Stimulated activated naive CD4-positive, alpha-beta T cell (primary cell): ENCODE results near the gene TFEB.

Source experiments
- DNase-seq, 6 experiments: peaks; one replicate each; lab custom pipeline; 2025; lab: John Stamatoyannopoulos, UW

Gene TFEB

DNA sequence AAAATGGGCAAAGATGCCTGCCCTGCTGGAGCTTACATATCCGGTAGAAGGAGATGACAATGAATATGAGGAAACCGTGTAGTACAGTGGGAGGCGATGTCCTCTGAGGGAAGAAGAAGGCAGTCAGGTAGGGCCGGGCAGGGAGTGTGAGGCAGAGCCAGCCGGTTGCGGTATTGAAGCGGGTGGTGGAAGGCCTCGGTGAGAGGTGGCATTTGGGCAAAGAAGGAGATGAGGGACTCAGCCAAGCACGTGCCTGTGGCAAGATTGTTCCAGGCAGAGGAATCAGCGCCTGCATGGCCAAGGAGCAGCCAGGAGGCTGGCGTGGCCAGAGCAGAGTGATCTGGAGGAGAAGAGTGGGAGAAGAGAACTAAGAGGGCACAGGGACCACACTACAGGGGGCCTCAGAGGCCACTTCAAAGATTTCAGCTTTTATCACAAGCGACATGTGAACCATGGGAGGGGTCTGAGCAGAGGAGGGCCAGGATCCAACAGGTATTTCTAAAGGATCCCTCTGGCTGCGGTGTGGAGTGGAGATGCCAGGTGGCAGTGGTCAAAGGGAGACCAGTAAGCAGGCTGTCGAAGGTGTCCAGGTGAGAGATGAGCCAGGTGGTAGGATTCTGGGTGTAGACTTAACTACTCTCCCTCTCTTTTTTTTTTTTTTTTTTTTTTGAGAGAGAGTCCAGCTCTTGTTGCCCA, 83.3 kb downstream of the TFEB start:
- no peak for DNase-seq

DNA sequence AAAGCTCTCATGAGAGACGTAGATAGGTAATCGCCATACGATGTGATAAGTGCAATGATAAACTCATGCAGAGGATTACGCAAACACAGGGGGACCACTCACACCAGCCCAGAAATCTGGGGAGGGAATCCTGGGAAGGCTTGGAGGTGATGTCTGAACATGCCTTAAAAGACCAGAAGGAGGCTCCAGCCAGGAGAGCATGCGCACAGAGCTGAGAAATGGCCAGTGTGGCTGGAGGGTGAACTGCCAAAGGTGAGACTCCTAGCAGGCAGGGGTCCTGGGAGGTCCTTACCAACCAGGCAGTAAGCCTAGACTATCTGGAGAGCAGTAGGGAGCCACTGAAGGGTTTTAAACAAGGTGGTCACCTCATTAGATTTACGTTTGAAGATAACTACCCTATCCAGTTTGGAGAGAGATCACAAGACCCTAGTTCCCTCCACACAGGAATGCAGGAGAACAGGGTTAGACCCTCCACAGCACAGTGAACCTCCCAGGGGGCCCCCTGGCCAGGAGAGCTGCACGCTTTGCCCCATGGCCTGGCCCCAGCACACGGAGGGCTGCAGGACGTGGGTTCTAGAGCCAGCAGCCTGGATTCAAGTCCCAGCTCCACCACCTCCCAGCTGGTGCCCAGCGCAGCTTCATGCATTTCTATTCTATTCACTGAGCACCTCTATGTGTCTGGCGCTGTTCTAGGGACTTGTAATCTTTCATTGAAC, 84.0 kb downstream of the TFEB start:
- DNase-seq = no peak

DNA sequence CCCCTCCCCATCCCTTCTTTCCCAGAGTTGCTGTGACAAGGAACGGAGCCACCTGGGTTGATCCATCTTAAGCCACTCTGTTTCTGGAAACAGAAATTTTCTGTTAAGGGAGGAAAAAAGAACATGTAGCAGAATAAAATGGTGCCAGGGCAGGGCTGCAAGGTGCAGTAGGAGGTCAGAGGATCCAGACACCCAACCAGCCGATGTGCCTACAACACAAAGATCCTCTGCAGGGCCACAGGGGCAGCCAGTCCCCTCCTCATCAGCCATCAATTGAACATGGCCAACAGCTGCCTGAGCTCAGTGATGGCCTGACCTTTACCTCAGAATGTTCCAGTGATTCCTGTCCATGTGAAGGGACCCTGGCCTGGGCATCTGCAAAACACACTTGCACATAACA, 85.3 kb downstream of the TFEB start:
- DNase-seq = no peak

DNA sequence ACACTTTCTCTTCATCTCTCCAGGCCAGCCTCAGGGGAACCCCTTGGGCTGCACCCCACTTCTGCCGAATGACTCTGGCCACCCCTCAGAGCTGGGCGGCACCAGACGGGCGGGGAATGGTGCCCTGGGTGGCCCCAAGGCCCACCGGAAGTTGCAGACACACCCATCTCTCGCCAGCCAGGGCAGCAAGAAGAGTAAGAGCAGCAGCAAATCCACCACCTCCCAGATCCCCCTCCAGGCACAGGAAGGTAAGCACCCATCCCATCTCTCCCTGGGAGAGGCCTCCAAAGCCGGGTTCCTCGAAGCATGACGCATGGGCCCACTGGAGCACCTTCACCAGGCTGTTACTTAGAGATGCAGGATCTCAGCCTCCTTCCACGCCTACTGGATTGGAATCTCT, 85.8 kb downstream of the TFEB start:
- DNase-seq = no peak

DNA sequence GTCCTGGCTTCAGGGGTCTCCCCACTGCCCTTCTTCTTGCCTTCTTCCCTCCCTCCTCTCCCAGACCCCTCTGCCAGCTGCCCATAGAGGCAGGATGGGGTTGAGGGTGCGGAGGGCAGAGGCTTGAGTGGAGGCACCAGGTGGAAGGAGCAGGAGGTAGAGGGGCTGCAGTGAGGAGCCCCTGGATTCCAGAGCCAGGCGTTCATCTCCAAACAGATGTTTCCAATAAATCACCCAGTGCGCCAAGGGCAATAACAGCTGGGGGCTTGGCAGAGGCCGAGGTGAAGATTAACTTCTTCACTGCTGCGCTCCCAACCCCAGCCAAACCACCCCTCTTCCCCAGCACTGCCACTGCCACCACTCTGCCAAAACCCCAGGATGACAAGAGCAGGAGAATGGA, 86.5 kb downstream of the TFEB start:
- no peak for DNase-seq

DNA sequence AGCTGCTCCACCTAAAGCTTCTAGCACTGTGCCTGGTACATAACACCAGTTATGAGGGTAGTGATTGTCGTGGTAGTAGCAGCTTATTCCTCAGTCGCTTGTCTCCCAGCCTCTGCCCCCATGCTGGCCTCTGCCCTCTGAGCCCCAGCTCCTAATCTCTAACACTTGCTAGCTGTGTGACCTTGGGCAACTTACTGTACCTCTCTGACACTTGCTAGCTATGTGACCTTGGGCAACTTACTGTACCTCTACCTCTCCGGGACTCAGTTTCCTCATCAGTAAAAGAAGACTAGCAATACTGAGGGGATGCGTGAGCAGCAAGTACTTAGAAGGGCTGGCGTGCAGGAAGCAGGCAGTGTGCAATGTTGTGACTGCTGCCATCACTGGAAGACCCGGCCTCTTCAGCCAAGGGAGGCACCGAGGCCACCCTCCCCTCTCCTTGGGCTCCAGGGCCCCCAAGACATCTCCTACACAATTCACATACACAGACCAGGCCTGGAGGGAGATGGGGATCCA, 87.3 kb downstream of the TFEB start:
- no peak for DNase-seq

DNA sequence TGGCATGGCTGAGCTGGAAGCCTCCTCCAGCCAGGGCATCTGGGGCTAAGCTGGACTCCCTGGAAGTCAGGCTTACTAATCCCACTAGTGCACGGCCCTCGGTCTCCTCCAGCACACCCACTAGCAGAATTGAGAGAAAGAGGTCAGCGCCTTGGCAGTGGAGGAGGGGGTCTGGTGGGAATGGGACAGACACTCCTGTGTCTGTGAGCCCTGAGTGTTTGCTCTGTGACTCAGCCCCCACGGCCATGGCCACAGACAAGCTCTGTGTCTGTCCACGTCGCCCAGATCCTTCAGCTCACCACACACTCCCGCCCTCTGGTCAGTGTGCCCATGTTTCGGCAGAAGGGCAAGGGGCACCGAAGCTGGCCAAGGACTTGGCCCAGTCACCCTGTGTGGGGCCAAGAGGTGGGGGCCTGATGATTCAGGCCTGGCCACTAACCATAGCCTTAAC, 88.3 kb downstream of the TFEB start:
- no peak for DNase-seq

DNA sequence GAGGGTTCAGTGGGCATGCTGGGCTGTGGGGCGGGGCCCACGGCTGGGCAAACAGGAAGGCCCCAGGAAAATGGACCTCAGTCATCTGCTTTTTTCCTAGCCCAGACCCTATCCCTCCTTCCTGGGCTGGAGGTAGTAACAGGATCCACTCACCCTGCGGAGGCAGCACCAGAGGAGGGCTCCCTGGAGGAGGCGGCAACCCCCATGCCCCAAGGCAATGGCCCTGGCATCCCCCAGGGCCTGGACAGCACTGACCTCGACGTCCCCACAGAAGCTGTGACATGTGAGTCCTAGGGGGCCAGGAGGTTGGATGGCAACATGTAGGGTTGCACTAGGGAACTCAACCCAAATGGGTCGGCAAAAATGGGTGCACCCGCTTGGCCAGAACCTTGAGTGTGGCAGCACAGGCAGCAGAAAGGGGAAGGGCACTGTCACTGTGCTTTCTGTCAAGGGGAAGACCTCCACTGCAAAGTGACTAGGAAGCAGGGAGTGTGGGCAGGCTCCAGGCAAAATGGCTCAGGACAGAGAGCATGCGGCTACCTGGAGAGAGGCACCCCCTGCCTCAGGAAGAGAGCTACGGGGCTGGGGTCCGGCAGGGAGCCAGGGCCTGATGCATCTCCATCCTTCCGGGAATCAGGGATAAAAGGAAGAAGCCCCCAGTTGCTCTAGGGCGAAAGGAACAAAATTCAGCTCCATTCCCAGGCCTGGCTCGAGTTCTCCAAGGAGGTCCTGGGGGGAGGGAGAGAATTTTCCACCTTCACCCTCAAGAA, 89.2 kb downstream of the TFEB start:
- DNase-seq = no peak

DNA sequence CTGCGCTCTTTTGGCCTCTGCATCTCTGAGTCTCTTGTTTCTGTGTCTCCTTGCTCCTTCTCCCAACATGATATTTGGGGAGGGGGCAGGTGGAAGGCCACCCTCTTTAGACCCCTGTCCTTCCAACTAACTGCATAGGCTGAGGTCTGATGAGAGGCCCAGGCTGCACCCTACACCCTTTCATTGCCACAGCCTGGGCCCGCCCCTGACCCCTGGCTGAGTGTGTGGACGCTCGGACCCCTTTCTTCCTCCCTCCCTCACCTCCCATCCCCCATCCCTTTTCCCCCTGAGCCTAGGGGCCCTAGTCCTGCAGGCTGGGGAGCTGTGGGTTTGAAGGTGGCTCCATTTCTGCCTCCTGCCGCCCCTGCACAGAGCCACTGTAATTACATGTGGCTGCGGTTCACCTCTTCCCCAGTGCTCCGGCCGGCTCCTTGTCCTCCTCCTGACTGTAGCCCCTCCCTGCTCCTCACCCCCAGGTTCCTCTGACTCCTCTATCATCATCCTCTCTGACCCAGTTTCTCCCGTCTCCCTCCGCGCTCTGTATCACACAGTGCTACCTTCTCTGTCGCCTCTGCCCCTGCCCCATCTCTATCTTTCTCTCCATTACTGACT, 90.3 kb downstream of the TFEB start:
- no peak for DNase-seq

DNA sequence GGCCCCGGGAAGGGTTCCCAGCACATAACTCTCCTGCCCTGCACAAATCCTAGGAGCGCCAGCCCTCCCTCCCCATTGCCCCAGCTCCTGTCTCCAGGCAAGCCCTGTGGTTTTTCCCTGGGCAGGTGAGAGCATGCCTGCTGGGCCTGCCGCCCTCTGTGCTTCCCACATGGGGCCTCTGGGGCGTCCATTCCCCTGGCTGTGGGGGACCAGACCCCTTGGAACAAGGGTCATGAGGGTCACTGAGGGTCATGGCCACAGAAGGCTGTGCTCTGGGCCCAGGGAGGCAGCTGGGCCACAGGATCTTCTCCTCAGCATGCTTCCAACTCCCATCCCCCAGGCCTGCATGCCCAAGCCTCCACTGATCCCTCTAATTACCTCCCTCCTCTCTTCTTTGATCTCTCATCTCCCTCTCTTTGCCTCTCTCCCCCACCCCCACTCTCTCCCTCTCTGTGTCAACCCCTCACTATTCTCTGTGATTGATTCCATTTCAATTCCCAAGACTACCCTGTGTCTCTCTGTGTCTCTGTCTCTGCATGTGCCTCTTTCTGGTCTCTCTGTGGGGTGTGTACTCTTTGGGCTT, 91.0 kb downstream of the TFEB start:
- DNase-seq = no peak

DNA sequence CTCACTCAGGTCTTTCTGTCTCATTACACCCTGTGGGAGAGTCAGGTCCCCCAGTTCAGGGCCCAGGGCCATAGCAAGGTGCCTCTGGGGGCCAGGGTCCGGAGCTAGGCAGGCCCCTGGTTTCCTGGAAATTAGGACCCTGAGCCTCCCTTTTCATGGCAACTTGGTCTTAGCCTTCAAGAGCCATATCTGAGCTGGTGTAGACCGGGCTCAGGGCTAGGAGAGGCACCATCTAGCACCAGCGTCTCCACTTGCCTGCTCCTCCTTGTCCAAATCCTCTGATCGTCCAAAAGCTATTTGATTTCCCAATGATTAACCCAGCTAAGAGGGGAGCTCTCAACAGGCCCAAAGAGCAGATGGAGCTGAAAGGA, 91.5 kb downstream of the TFEB start:
- DNase-seq = no peak

DNA sequence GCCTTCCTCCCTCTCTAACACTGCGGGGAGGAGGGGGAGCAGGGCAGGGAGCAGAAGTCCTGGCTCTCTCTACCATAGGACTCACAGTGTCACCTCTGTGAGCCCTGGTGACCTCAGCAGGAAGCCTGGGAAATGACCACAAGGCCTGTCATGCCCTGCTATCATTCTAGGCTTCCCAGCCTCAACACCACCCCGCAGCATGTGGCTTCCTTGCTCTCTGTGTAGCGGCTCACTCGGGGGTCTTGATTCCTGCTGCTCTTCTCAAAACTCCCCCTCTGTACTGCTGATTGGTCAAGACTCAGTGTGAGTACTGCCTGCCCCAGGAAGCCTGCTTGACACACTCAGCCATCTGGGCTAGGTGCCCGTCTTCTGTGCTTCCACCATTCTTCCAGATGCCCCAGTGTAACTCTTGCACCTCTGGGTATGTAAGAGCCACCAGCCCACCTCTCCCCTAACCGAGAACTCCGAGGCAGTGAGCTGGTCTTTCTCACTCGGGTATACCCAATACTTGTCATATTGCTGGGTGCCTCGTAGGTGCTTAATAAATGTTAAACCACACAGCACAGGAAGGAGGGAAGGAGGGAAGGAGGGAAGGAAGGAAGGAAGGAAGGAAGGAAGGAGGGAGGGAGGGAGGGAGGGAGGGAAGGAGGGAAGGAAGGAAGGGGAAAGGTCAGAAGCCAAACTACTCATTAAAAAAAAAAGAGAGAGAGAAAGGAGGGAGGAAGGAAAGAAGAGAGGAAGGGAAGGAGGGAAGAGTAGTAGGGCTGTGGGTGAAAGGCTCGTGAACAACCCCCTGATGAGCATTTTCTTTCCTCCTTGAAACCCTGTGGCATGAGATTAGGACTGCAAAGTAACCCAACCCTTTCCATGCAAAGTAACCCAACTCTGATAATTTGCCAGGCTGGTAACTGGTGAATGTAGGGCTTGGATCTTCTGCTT, 92.2 kb downstream of the TFEB start:
- DNase-seq = no peak

DNA sequence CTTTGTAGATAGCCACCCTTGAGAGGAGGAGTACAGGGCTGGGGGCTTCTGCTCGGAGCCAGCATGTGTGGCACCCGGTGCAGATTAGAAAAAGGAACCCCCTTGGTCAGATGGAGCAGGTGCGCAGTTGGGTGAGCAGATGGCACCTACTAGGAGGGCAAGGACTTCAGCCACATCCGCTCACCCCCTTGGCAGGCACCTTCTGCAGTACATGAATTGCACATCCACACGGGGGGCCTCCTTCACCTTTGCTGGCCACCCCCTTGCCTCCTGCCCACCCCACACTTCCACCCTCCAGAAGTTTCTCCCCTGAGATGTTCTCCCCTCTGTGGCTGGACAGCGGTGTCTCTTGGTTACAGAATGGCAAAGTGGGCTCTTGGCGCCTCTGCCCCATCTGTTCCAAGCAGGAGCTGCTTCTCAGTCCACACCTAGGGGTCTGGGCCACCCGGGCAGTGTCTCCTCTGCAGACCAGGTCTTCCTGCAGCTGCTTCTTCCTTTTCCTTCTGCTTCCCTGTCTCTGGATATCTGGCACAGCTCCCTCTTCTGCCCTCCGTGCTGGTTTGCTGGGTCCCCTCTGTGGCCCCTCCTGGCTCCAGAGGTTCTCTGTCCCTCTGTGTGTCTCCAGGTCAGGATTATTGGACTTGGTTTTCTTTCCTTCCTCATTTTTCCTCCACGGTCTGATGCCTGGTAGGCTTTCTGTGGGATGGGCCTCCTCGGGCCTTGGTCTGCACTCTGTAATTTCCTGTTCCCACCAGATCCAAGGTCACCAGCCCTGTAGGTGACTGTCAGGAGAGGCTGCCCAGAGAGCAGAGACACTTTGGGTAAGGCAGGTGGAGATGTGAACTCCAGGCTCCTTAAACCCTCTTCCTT, 93.1 kb downstream of the TFEB start:
- DNase-seq = no peak

DNA sequence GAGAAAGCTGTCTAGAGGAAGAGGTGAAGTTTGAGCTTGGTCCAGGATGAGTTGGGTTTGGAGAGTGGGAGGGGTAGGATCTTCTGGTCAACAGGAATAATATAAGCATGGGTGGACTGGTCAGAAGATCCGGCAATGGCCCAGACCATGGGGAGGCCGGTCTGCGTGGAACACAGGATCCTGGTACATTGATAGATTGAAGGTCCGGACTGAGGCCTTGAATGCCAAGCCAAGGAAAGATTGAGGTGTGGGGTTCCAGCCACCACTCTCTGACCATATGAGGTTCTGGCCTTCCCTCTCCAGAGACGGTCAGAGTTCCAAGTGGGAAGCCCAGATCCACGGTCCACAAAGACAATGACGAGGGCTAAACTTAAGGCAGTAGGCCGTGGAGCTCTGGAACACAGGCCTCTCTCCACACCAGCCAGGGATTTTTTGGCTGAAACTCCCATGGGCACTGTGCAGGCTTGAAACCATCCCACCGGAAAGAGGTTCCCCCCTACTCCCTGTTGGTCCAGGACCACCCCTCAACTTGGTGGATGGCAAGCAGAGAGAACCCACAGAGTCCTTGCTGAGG, 94.0 kb downstream of the TFEB start:
- no peak for DNase-seq

DNA sequence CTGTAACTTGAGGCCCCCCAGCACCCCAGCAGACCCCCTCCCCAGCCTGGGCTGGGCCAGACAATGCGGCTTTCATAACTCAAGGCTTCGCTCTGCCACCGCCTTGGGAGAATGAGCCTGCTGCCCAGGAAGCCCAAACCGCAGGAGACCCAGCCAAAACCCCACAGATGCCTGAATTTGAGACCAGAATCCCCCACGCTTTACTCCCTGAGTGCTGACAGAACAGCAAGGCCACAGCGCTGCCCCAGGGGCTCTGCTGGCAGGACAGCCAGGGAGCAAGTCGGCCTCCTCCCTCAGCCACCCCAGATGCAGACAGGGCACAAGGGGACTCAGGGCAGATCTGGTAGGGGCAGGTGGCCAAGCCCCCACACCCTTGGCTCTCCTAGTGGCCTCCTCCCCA, 95.0 kb downstream of the TFEB start:
- no peak for DNase-seq

DNA sequence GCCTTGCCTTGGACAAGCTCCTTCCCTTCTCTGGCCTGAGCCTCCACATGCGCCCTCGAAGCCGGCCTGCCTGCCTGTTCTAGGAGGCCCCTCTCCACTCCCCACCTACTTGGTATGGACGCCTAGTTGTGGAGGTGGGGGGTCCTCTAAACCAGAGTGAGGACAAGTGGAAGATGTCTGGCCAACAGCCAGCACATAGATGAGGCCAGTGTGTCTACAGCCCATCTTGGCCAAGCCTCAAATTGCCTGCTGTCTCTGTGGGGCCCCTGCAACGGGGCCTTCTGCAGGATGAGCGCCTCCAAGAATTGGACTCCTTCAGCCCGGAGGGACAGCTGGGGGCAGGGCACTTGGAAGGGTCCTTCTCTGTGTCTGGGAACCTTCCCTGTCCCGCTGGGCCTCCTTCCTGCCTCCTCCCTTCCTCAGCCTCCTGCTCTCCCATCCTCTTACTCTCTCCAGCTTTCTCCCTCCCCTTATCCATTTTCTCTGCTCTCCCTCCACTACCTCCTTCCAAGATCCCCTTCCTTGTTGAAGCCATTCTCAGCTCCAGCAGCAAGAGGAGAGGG, 95.5 kb downstream of the TFEB start:
- DNase-seq = no peak

DNA sequence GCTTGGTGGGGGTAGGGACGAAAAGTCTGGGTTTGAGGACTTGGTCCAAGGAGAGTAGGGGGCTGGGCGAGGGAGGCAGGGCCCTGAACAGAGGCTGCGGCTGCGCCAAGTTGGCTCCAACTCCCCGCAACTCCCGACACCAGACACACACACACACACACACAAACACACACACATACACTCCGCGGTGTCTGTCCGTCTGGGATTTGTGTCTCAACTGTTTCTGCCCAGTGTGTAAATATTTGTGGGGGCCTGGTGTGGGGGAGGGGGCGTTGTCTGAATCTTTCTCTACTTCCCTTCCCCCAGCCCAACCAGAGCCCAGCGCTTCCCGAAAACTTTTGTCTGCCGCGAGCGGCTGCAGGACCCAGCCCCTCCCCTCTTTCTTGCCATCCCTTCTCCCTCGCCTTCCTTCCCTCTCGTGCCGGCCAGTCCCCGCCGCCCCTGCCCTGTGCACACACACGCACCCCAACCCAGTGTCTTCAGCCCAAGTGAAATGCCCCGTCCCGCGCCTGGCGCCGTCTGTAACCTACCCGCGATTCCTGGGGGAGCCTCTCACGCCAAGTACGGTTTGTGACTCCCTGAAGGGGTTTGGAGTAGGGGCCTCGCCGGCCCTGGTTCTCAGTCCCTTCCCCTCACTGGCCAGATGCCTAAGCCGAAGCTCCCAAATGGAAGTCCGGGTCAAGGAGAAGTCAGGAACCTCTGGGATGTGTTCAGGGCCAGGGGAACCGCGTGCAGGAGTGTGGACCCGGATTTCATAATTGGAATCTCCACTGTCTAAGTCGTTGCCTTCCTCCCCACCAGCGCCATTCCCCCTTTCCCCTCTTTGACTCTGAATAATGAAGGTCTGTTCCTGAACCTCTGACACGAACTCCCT, 96.2 kb downstream of the TFEB start:
- no peak for DNase-seq
